Cardiac muscle cell (in vitro differentiated cells and primary cell): ENCODE measurements around the gene TIA1. TPM values are rescaled to one million over a fixed set of nuclear protein-coding genes. Genes with fewer than 3 reads are reported as not detected.

Experiments used
- DNase-seq, 2 donors: peaks; one replicate each; pipeline versions ENCODE4 v3.0.0 to v3.0.0-alpha.2; 2010 to 2017; ENCODE audit warnings: low read depth in 1 of 2, low spot score in 1 of 2
- H3K27ac ChIP-seq: fragments of 200-600 bp; sonication (generic); 2 replicates; pipeline ENCODE4 v1.5.1; 2016
- H3K27me3 ChIP-seq: fragments of 200-600 bp; sonication (generic); 2 replicates; pipeline ENCODE4 v1.6.0; 2016; ENCODE audit warnings: control low read depth
- H3K36me3 ChIP-seq: fragments of 200-600 bp; sonication (generic); 2 replicates; pipeline ENCODE4 v1.5.1; 2016; ENCODE audit warnings: control low read depth
- H3K4me1 ChIP-seq: fragments of 200-600 bp; sonication (generic); 2 replicates; pipeline ENCODE4 v1.8.1; 2017; ENCODE audit warnings: low read depth, mild to moderate bottlenecking, mixed run types
- H3K4me3 ChIP-seq: fragments of 200-600 bp; sonication (generic); 2 replicates; pipeline ENCODE4 v1.5.1; 2016; ENCODE audit warnings: mild to moderate bottlenecking
- H3K9me3 ChIP-seq: fragments of 200-600 bp; sonication (generic); 2 replicates; pipeline ENCODE4 v1.5.1; 2017; ENCODE audit warnings: low read depth, mild to moderate bottlenecking, control low read depth
- polyA plus RNA-seq: library from polyadenylated mRNA; unstranded; fragments of >200 nt; fragmentation: Nextera tagmentation; extraction: Ambion mirVana; gene quantifications from 2 replicates; pipeline ENCODE4 v1.2.1, GENCODE V29; 2016
- total RNA-seq: library from RNA; depleted of rRNA; stranded (reverse); fragments of >200 nt; gene quantifications from 2 replicates; pipeline ENCODE4 v1.2.3, GENCODE V29; 2016
- TF ChIP-seq, protein P1 (sequence below): IDR thresholded peaks from 2 replicates; pipeline ENCODE4 v1.5.1; 2012; ENCODE audit warnings: low read depth, mild to moderate bottlenecking, low read length

The TIA1 gene
- total and polyA plus RNA-seq, 2 experiments from 2014 or later = 95.3 to 176 TPM

DNA sequence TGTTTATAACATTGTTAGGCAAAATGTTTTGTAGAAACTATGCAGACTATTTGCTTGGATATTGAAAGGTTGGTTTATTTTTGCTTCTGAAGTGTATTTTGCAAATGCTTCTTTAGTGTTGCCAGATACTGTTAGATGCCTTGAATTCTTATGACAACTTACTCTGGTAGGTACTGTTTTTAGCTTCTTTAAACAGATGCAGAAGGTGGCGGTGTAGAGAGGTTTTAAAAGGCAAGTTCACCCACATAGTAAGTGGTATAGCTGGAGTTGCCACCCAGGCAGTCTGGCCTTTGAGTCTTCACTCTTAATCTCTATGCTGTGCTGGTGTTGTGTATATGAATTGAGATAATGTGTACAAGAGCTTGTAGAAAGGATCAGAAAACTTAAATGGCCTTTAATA, 13.1 kb upstream of the TIA1 start:
- TF ChIP-seq, protein P1, sequence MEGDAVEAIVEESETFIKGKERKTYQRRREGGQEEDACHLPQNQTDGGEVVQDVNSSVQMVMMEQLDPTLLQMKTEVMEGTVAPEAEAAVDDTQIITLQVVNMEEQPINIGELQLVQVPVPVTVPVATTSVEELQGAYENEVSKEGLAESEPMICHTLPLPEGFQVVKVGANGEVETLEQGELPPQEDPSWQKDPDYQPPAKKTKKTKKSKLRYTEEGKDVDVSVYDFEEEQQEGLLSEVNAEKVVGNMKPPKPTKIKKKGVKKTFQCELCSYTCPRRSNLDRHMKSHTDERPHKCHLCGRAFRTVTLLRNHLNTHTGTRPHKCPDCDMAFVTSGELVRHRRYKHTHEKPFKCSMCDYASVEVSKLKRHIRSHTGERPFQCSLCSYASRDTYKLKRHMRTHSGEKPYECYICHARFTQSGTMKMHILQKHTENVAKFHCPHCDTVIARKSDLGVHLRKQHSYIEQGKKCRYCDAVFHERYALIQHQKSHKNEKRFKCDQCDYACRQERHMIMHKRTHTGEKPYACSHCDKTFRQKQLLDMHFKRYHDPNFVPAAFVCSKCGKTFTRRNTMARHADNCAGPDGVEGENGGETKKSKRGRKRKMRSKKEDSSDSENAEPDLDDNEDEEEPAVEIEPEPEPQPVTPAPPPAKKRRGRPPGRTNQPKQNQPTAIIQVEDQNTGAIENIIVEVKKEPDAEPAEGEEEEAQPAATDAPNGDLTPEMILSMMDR = no peak
- Histone ChIP-seq H3K36me3 (peaks cover 20% of the 10 kb centered on the region), H3K27me3 (no peaks in the 10 kb centered on the region), H3K27ac (peak overlapping the region; percentile 6), H3K4me1 (peaks cover 15% of the 10 kb centered on the region), H3K9me3 (no peaks in the 10 kb centered on the region), H3K4me3 (no peak overlapping the region)
- DNase-seq = peak in 1 of 2 donors; percentile 13

DNA sequence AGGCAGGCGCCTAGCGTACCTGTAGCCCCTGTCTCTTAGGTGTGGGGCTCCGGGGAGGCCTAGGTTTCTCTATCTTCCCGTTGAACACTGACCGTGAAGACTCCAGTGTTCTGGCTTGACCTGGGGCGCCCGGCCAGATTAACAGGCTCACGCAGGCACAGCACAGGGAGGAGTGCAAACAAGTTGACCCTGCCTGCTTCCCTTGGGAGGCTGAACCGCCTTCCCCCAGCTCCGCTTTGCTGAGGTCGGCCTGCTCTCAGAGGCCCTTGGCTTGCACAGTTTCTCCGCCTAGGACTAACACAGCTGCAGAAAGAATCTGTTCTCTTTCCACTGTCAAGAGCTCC, 10.1 kb upstream of the TIA1 start:
- peaks cover 10% of the 10 kb centered on the region for H3K36me3 ChIP-seq
- DNase-seq = peak; percentile 56 to 77
- H3K27me3 ChIP-seq = no peaks in the 10 kb centered on the region
- no peaks in the 10 kb centered on the region for H3K9me3 ChIP-seq
- TF ChIP-seq, protein P1 = no peak
- peaks cover 15% of the 10 kb centered on the region for H3K4me1 ChIP-seq
- H3K27ac ChIP-seq = peak overlapping the region; percentile 85
- H3K4me3 ChIP-seq = peak overlapping the region; percentile 74

DNA sequence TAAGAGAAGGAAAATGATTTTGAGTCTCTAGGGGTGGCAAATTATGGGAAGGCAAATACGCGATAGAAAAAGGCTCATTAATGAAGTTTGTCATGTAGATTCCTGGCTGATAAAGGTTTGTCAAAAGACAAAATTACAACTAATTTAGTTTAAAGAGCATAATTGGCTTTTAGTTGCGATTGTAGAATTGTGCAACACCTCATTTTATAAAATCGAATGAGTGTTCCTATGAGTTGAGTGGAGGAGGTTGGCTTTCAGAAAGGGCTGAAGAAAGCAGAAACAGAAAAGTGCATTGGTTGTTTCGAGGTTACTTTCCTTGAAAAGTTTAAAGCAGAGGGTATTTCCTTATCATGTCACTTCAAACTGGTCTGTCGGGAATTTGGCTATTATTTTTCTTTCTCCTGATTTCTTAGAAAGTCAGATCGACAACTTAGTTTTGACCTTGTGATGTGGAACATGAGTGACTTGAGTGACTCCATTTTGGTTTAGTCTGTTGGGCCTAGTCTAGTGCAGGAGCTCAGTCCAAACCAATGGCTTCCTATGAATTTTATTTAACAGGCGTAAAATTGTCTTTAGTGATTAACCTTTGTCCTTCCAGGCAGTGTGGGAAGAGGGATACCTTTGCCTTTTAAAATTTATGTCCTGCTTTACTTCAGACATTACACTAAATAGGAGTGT, 7.3 kb upstream of the TIA1 start:
- no peaks in the 10 kb centered on the region for H3K9me3 ChIP-seq
- peaks cover 7% of the 10 kb centered on the region for H3K4me1 ChIP-seq
- H3K27me3 ChIP-seq = no peaks in the 10 kb centered on the region
- no peak overlapping the region for H3K4me3 ChIP-seq
- no peak overlapping the region for H3K27ac ChIP-seq
- no peak for DNase-seq
- TF ChIP-seq, protein P1 = no peak
- peaks cover 5% of the 10 kb centered on the region for H3K36me3 ChIP-seq

DNA sequence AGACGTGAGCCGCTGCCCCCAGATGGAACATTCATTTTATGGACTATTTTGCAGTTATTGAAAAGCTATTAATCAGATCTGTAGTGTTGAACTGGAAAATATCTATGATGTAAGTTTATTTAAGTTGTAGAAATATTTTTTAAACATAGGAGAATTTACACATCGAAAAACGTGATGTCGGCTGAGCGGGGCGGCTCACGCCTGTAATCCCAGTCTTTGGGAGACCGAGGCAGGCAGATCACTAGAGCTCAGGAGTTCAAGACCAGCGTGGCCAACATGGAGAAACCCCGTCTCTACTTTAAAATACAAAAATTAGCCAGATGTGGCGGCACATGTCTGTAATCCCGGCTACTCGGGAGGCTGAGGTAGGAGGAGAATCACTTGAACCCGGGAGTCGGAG, 2.0 kb upstream of the TIA1 start:
- H3K4me1 ChIP-seq = peaks cover 13% of the 10 kb centered on the region
- DNase-seq = no peak
- TF ChIP-seq, protein P1 = no peak
- no peaks in the 10 kb centered on the region for H3K9me3 ChIP-seq
- H3K27ac ChIP-seq = no peak overlapping the region
- H3K36me3 ChIP-seq = no peaks in the 10 kb centered on the region
- no peaks in the 10 kb centered on the region for H3K27me3 ChIP-seq
- no peak overlapping the region for H3K4me3 ChIP-seq

DNA sequence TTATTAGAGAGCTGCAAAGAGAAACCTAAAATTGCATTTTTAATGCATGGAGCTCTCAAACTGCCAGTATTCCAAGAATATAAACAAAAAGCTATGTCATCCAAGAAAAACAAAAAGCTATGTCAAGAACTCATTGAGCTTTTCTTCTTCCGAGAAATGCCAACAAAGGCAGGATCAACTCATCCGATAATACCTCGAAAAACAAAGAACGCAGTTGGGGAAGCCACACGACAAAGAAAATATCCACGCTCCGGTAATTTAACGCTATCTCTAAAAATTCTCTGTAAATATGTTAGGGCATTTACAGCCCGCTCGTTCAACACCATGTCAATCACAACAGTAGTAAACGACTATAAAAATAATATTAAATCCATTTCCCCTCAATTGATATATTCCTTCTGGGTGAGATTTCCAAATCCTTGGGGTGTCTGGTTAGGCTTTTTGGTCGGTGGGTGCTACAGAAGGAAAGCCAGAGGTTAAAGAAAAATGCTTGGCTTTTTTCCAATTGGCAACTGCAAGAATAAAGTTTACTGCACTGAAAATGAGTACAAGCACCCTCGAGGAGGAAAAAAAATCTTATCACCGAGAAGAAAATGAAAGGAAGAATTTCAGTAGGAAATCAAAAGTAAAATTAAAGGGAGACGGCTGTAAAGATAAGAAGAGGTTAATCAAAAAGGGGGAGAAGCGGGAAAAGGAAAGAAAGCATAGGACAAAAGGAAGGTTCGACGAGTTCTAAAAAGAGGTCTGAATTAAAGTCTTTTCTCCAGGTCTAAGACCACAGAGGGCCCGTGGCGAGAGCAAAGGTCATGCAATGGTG, 856 bp downstream of the TIA1 start:
- H3K4me1 ChIP-seq = peaks cover 22% of the 10 kb centered on the region
- H3K27ac ChIP-seq = peak overlapping the region; percentile 98
- H3K4me3 ChIP-seq = peak overlapping the region; percentile 70
- H3K9me3 ChIP-seq = no peaks in the 10 kb centered on the region
- TF ChIP-seq, protein P1 = no peak
- H3K27me3 ChIP-seq = no peaks in the 10 kb centered on the region
- peak; percentile 11 to 48 for DNase-seq
- no peaks in the 10 kb centered on the region for H3K36me3 ChIP-seq
